Spleen (tissue), 11 donors: ENCODE measurements around the gene FSHR. TPM values are rescaled to one million over a fixed set of nuclear protein-coding genes. Genes with fewer than 3 reads are reported as not detected.

ENCODE experiments used
- DNase-seq: peaks from one replicate; pipeline ENCODE4 v3.0.0-alpha.2; 2020
- H3K27ac ChIP-seq, 8 donors: fragments of 200-600 bp; sonication (generic) in 7 of 8; 1 replicate in 4 of 8; 2 replicates in 4 of 8; pipeline versions ENCODE4 v1.5.0 to v1.8.0; 2016 to 2021; ENCODE audit warnings: inconsistent platforms in 4 of 8, mild to moderate bottlenecking in 4 of 8, moderate library complexity in 1 of 8
- H3K27me3 ChIP-seq, 7 donors: fragments of 200-600 bp; sonication (generic) in 6 of 7; replicated peaks in 1 of 7; 1 replicate in 4 of 7; 2 replicates in 3 of 7; pipeline versions ENCODE4 v1.5.0 to v1.8.0; 2016 to 2021; ENCODE audit warnings: inconsistent platforms in 3 of 7, mild to moderate bottlenecking in 1 of 7
- H3K36me3 ChIP-seq, 6 donors: fragments of 200-600 bp; sonication (generic) in 5 of 6; 1 replicate in 4 of 6; 2 replicates in 2 of 6; pipeline versions ENCODE4 v1.5.0 to v1.8.0; 2016 to 2021; ENCODE audit warnings: inconsistent platforms in 2 of 6
- H3K4me1 ChIP-seq, 6 donors: fragments of 200-600 bp; sonication (generic) in 5 of 6; 1 replicate in 3 of 6; 2 replicates in 3 of 6; pipeline versions ENCODE4 v1.5.0 to v1.8.0; 2016 to 2021; ENCODE audit warnings: inconsistent platforms in 3 of 6
- H3K4me3 ChIP-seq, 8 donors: fragments of 200-600 bp; sonication (generic) in 7 of 8; 1 replicate in 4 of 8; 2 replicates in 4 of 8; pipeline versions ENCODE4 v1.5.0 to v1.8.0; 2016 to 2021; ENCODE audit warnings: inconsistent platforms in 4 of 8, mild to moderate bottlenecking in 4 of 8, moderate library complexity in 2 of 8
- H3K9me3 ChIP-seq, 8 donors: fragments of 200-600 bp; sonication (generic) in 7 of 8; 1 replicate in 4 of 8; 2 replicates in 4 of 8; pipeline versions ENCODE4 v1.5.0 to v1.8.0; 2016 to 2021; ENCODE audit warnings: inconsistent platforms in 4 of 8
- CTCF ChIP-seq, 11 experiments: fragments of 200-600 bp in 7 of 11; fragments of 450-650 bp in 4 of 11; sonication (generic) in 4 of 11; IDR thresholded peaks in 8 of 11; conservative IDR thresholded peaks in 3 of 11; 1 replicate in 7 of 11; 2 replicates in 4 of 11; pipeline versions ENCODE4 v1.4.0 to v1.8.0; 2016 to 2021; ENCODE audit warnings: antibody characterized with exemption in 11 of 11, inconsistent platforms in 4 of 11, mild to moderate bottlenecking in 1 of 11
- POLR2A ChIP-seq, 3 donors: fragments of 450-650 bp; IDR thresholded peaks; one replicate each; pipeline ENCODE4 v1.5.1; 2017; ENCODE audit warnings: antibody characterized with exemption in 3 of 3, mild to moderate bottlenecking in 1 of 3
- POLR2AphosphoS5 ChIP-seq, 3 donors: sonication (generic); formaldehyde crosslinking; IDR thresholded peaks; one replicate each; pipeline ENCODE4 v1.5.1; 2017; ENCODE audit warnings: antibody characterized with exemption in 3 of 3
- WGBS, 5 donors: extraction: QIAGEN DNeasy Blood & Tissue Kit in 3 of 5; methylation state at CpG; one replicate each; pipeline versions ENCODE4 v1.1.5 to v1.1.7; 2013 to 2018; 5-methylcytosine and 5-hydroxymethylcytosine counted together
- intact Hi-C: fragments of 100-400 bp; cut with DNase I; formaldehyde crosslinking; loops from one replicate; pipeline ENCODE4 v1.15.0; 2023; ENCODE audit warnings: low total_unique reads
- polyA plus RNA-seq, 3 donors: library from polyadenylated mRNA; stranded (reverse); fragments of 200-250 nt; gene quantifications; one replicate each; pipeline ENCODE4 v1.2.1, GENCODE V29; 2013
- total RNA-seq, 7 donors: library from RNA; depleted of rRNA in 3 of 7; stranded (reverse); fragments of >200 nt in 3 of 7; fragmentation: NEBNext Ultra II Directional in 4 of 7; extraction: Animal tissue kit (Norgen Biotek cat#: 25700) in 4 of 7; gene quantifications; one replicate each; pipeline versions ENCODE4 v1.1.0 to v1.2.1, GENCODE V29; 2016 to 2021
- donor health status: healthy with polysubstance abuse.
- donor health status: DM: no; HTN: no; CAD: no; lungs with moderate emphysema.
- donor health status: DM: no; HTN: no; CAD: no.
- donor health status: Bipolar disorder and iron deficiency.
- donor health status: healthy.
- donor health status: DM: no; HTN: no; CAD: no.
- donor health status: DM: yes; HTN: yes; CAD: no.

The FSHR gene
- total and polyA plus RNA-seq, 10 donors = 0.03 TPM; not detected in 9

GRCh38 chr2:48939232-48939631 lies 215.1 kb downstream of the FSHR start:
- H3K27me3 ChIP-seq = no peaks in the 10 kb centered on the region
- H3K4me3 ChIP-seq = no peak overlapping the region
- H3K4me1 ChIP-seq = no peaks in the 10 kb centered on the region
- no peaks in the 10 kb centered on the region for H3K36me3 ChIP-seq
- H3K27ac ChIP-seq = no peak overlapping the region
- intact Hi-C loops = no loop called here
- H3K9me3 ChIP-seq = no peaks in the 10 kb centered on the region
- no peak for DNase-seq
- TF ChIP-seq POLR2AphosphoS5 (IDR thresholded peaks at IDR 0.05) (no peak), CTCF (IDR thresholded peaks at IDR 0.05 in 8 of 11, conservative IDR thresholded peaks at IDR 0.05 in 3 of 11) (no peak)
- 71 to 85% (median 79%) methylated on average over 4 of the region's 4 CpGs for WGBS, 5 donors

DNA sequence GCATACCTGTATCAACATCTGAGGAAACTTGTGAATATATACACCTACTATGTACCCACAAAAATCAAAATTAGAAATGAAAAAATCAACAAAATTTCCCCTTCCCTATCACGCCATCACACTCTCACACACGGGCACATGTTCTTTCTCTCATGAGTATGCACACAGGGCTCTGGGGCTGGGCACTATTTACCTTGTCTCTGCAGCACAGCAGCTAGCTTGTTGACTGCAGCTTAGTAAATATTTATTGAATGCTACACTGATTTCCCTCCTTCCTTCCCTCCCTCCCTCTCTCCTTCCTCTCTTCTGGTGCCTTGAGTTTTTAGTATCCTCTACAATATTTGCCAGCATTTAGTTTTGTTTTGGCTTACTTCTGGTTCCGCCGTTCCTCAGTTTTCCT lies 216.1 kb downstream of the FSHR start:
- no peaks in the 10 kb centered on the region for H3K36me3 ChIP-seq
- no peaks in the 10 kb centered on the region for H3K4me1 ChIP-seq
- H3K9me3 ChIP-seq = no peaks in the 10 kb centered on the region
- intact Hi-C loops = no loop called here
- no peak overlapping the region for H3K27ac ChIP-seq
- WGBS, 5 donors = 80 to 92% (median 85%) methylated on average over 4 of the region's 4 CpGs
- DNase-seq = no peak
- no peak for TF ChIP-seq POLR2A (IDR thresholded peaks at IDR 0.05)
- TF ChIP-seq CTCF (IDR thresholded peaks at IDR 0.05 in 8 of 11, conservative IDR thresholded peaks at IDR 0.05 in 3 of 11) = no peak
- no peak for TF ChIP-seq POLR2AphosphoS5 (IDR thresholded peaks at IDR 0.05)
- no peak overlapping the region for H3K4me3 ChIP-seq
- no peaks in the 10 kb centered on the region for H3K27me3 ChIP-seq

- intact Hi-C loops = no loop called here
- Histone ChIP-seq H3K9me3 (no peaks in the 10 kb centered on the region), H3K4me3 (no peak overlapping the region), H3K36me3 (no peaks in the 10 kb centered on the region), H3K27ac (no peak overlapping the region), H3K27me3 (no peaks in the 10 kb centered on the region), H3K4me1 (no peaks in the 10 kb centered on the region)
- 91 to 95% (median 92%) methylated on average over 7 of the region's 7 CpGs for WGBS, 5 donors
- no peak for DNase-seq
- no peak for TF ChIP-seq POLR2A (IDR thresholded peaks at IDR 0.05)
- TF ChIP-seq POLR2AphosphoS5 (IDR thresholded peaks at IDR 0.05) = no peak
- no peak for TF ChIP-seq CTCF (IDR thresholded peaks at IDR 0.05 in 8 of 11, conservative IDR thresholded peaks at IDR 0.05 in 3 of 11)
Observed at GRCh38 chr2:48934807-48935206, 219.5 kb downstream of the FSHR start.

GRCh38 chr2:48933828-48934497 lies 220.4 kb downstream of the FSHR start:
- no peak for TF ChIP-seq POLR2A (IDR thresholded peaks at IDR 0.05)
- no peak for TF ChIP-seq POLR2AphosphoS5 (IDR thresholded peaks at IDR 0.05)
- no peak for TF ChIP-seq CTCF (IDR thresholded peaks at IDR 0.05 in 8 of 11, conservative IDR thresholded peaks at IDR 0.05 in 3 of 11)
- 79 to 83% (median 81%) methylated on average over 5 of the region's 5 CpGs for WGBS, 5 donors

More at GRCh38 chr2:48933828-48934497, 220.4 kb downstream of the FSHR start:
- Histone ChIP-seq H3K4me1 (no peaks in the 10 kb centered on the region), H3K9me3 (no peaks in the 10 kb centered on the region), H3K27ac (no peak overlapping the region), H3K27me3 (no peaks in the 10 kb centered on the region), H3K4me3 (no peak overlapping the region), H3K36me3 (no peaks in the 10 kb centered on the region)
- intact Hi-C loops = no loop called here
- DNase-seq = no peak
